Measurements from ENCODE around the gene ITPR2.

The ITPR2 gene

GRCh38 chr12:26512213-26512612 is 320.8 kb downstream of the ITPR2 start:
- Mint-ChIP-seq H3K27ac (no peak overlapping the region), H3K4me1 (ENCODE audit: low read depth) (peaks cover 2% of the 10 kb centered on the region), H3K27me3 (no peaks in the 10 kb centered on the region), H3K4me3 (no peak overlapping the region), H3K36me3 (ENCODE audit: low read depth) (peaks cover 16% of the 10 kb centered on the region), H3K9me3 (no peaks in the 10 kb centered on the region)
- DNase-seq = no peak

GRCh38 chr12:26510354-26510674 is 322.7 kb downstream of the ITPR2 start:
- Mint-ChIP-seq H3K4me1 (ENCODE audit: low read depth) (no peaks in the 10 kb centered on the region), H3K27ac (no peak overlapping the region), H3K27me3 (no peaks in the 10 kb centered on the region), H3K4me3 (no peak overlapping the region), H3K36me3 (ENCODE audit: low read depth) (peaks cover 19% of the 10 kb centered on the region), H3K9me3 (no peaks in the 10 kb centered on the region)
- no peak for DNase-seq

DNA sequence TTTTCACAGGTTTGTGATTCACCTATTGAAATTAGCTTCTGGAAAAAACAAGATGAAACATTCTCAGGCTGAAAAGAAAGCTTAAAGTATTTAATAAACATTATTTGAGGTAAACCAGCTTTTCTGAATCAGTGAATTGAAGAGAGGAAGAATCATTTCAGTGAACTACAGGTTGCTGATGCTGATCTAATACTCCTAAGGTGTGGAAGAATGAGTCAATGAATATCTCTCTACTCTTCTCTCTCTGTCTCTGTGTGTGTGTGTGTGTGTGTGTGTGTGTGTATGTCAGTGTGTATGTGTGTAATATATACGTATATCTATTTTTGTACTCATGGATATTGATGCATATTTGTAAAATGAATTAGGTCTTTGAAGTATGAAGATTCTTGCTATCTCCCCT is 325.4 kb downstream of the ITPR2 start:
- DNase-seq = no peak
- H3K27me3 Mint-ChIP-seq = no peaks in the 10 kb centered on the region
- H3K4me3 Mint-ChIP-seq = no peak overlapping the region
- no peaks in the 10 kb centered on the region for H3K4me1 Mint-ChIP-seq (ENCODE audit: low read depth)
- H3K36me3 Mint-ChIP-seq (ENCODE audit: low read depth) = peaks cover 27% of the 10 kb centered on the region
- no peaks in the 10 kb centered on the region for H3K9me3 Mint-ChIP-seq
- no peak overlapping the region for H3K27ac Mint-ChIP-seq

DNA sequence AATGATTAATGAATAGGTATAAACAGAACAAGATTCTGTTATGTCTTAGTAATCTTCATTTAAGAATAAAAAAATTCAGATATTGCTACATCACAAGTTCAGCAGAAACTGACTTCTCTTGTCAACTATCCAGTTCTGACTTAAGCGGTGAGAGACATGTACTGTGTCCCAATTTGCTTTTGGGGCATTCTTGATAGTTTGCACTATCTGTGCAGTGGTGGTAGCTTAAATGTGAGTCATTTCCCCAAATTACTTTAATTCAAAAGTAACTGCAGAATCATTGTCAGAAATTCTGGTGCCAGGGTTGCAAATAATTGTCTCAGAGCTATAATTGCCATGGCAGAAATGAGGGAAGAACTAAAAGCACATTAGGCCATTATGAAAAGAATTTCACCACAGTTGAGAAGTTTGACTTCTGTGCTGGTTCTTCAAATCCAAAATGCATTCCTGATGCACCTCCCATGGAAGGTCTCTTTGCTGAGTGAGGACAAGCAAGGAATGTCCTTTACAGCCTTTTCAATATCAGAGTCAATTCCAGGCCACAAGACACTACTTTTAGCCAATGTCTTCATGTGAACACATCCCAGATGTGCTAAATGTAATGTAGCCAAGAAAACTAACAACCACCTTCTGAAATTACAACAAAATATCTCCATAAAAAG is 332.9 kb downstream of the ITPR2 start:
- H3K9me3 Mint-ChIP-seq = no peaks in the 10 kb centered on the region
- DNase-seq = no peak
- no peak overlapping the region for H3K4me3 Mint-ChIP-seq
- no peaks in the 10 kb centered on the region for H3K4me1 Mint-ChIP-seq (ENCODE audit: low read depth)
- H3K36me3 Mint-ChIP-seq (ENCODE audit: low read depth) = peaks cover 12% of the 10 kb centered on the region
- H3K27ac Mint-ChIP-seq = no peak overlapping the region
- H3K27me3 Mint-ChIP-seq = no peaks in the 10 kb centered on the region

GRCh38 chr12:26496170-26496569 is 336.8 kb downstream of the ITPR2 start:
- H3K4me3 Mint-ChIP-seq = no peak overlapping the region
- no peaks in the 10 kb centered on the region for H3K9me3 Mint-ChIP-seq
- no peak for DNase-seq
- H3K36me3 Mint-ChIP-seq (ENCODE audit: low read depth) = peaks cover 31% of the 10 kb centered on the region
- no peaks in the 10 kb centered on the region for H3K4me1 Mint-ChIP-seq (ENCODE audit: low read depth)
- no peak overlapping the region for H3K27ac Mint-ChIP-seq
- H3K27me3 Mint-ChIP-seq = no peaks in the 10 kb centered on the region

DNA sequence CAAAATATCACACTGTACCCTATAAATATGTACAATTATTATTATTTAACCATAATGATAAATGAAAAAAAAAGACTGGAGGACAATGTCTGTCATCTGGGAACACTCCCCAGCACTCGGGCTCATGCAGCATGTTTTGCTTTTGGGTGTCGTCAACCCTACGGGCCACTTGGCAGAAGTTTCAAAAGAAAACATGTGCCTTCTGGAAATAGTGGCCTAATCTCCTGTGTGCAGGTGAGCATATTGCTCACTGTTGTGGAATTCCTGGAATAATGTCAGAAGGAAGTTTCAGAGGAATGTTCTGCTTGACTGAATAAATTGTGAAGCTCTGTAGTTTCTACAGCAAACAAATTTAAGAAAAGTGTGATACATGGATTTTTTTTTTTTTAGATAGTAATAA is 339.3 kb downstream of the ITPR2 start:
- H3K9me3 Mint-ChIP-seq = no peaks in the 10 kb centered on the region
- no peak for DNase-seq
- peaks cover 48% of the 10 kb centered on the region for H3K36me3 Mint-ChIP-seq (ENCODE audit: low read depth)
- no peaks in the 10 kb centered on the region for H3K4me1 Mint-ChIP-seq (ENCODE audit: low read depth)
- no peak overlapping the region for H3K4me3 Mint-ChIP-seq
- no peak overlapping the region for H3K27ac Mint-ChIP-seq
- H3K27me3 Mint-ChIP-seq = no peaks in the 10 kb centered on the region

DNA sequence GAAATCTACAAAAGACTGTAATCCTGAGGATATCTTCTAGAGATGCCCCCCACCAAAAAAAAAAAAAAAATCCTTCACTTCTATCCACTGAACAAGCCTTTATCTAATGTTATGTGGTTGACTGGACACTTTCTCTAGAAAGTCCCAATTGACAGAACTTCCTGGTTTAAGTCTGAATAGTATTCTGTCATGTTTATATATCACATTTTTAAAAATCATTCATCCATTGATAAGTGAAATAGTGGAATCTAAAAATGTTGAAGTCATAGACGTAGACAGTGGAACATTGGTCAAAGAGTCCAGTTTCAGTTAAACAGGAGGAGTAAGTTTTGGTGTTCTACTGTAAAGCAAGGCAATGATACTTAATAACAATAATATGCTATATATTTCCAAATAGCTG is 340.6 kb downstream of the ITPR2 start:
- H3K9me3 Mint-ChIP-seq = no peaks in the 10 kb centered on the region
- H3K27me3 Mint-ChIP-seq = no peaks in the 10 kb centered on the region
- H3K27ac Mint-ChIP-seq = no peak overlapping the region
- DNase-seq = no peak
- no peak overlapping the region for H3K4me3 Mint-ChIP-seq
- peaks cover 52% of the 10 kb centered on the region for H3K36me3 Mint-ChIP-seq (ENCODE audit: low read depth)
- H3K4me1 Mint-ChIP-seq (ENCODE audit: low read depth) = no peaks in the 10 kb centered on the region

DNA sequence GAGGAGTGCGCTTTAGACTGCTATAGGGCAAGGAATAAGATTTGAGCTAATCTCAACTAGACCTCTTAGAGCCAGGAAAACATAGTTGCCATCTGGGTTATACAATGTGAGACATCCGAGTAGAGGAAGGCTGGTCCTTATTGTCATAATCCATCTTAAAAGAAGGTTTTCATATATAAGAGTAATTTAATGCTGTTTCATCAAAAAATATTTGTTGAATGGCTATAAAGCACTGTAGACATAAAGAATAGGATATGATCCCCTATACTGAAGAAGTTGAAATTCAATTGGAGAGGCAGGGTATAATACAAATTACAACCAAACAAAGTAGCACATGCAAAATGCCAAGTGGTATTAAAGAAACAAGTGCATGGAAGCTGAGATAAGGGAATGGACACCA is 343.1 kb downstream of the ITPR2 start:
- H3K9me3 Mint-ChIP-seq = no peaks in the 10 kb centered on the region
- no peak overlapping the region for H3K27ac Mint-ChIP-seq
- no peaks in the 10 kb centered on the region for H3K4me1 Mint-ChIP-seq (ENCODE audit: low read depth)
- no peaks in the 10 kb centered on the region for H3K27me3 Mint-ChIP-seq
- H3K4me3 Mint-ChIP-seq = no peak overlapping the region
- no peak for DNase-seq
- peaks cover 68% of the 10 kb centered on the region for H3K36me3 Mint-ChIP-seq (ENCODE audit: low read depth)

DNA sequence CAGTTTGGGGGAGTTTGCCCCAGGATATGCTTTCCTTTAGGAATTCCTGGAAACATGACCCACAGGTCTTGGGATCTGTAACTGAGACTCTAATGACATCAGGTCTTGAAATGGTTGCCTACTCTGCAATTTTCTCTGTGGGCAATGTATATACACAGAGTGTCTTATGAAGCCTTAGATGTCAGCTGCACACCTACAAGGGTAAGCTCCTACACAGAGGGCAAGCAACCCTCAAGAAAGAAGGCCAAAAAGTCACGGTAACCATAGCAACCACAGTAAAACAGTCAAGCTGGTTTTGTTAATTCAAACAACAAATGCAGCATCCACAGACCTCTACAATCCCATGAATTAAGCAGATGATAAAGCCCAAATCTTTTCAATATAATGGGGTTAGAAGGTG is 344.6 kb downstream of the ITPR2 start:
- H3K36me3 Mint-ChIP-seq (ENCODE audit: low read depth) = peaks cover 69% of the 10 kb centered on the region
- H3K27me3 Mint-ChIP-seq = no peaks in the 10 kb centered on the region
- no peak overlapping the region for H3K27ac Mint-ChIP-seq
- DNase-seq = no peak
- no peak overlapping the region for H3K4me3 Mint-ChIP-seq
- no peaks in the 10 kb centered on the region for H3K4me1 Mint-ChIP-seq (ENCODE audit: low read depth)
- no peaks in the 10 kb centered on the region for H3K9me3 Mint-ChIP-seq

DNA sequence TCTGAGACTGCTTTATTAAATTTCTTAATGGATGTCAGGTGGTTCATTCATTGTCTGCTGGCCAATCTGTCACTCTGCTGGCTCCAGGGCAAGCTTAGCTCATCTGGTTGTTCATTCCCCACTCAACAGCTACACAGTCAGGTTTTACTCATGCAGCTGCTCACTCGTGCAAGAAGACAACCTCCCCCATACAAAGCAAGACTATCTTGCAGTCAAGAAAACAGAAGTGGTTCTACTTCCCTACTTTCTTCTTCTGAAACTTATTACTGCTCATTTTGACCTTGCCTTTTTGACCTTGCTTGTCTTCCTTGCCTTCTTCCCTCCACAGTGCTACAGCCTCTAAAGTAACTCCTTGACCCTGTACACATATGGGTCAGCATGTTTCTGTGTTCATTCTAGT is 359.7 kb downstream of the ITPR2 start:
- H3K9me3 Mint-ChIP-seq = no peaks in the 10 kb centered on the region
- H3K4me1 Mint-ChIP-seq (ENCODE audit: low read depth) = peaks cover 7% of the 10 kb centered on the region
- H3K36me3 Mint-ChIP-seq (ENCODE audit: low read depth) = peaks cover 72% of the 10 kb centered on the region
- H3K27ac Mint-ChIP-seq = no peak overlapping the region
- DNase-seq = no peak
- H3K27me3 Mint-ChIP-seq = no peaks in the 10 kb centered on the region
- no peak overlapping the region for H3K4me3 Mint-ChIP-seq

DNA sequence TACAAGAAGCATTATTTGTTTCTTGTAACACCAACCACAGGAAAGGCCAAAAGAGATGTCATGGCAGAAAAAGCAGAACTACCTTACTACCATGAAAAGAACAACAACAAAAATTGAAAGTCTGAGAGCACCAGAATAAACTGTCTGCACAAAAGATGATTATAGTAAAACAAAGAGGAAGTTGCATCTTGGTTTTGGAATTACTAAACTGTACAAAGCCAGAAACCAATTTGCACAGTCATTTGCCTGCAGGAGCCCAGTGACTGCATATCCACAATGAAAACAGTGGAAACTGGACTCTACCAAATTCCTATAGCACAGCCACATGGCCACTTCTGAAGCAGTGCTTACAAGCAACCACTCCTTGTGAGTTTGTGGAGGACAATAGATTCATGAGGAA is 361.4 kb downstream of the ITPR2 start:
- H3K9me3 Mint-ChIP-seq = no peaks in the 10 kb centered on the region

GRCh38 chr12:26469421-26470180 is 363.4 kb downstream of the ITPR2 start:
- no peaks in the 10 kb centered on the region for H3K9me3 Mint-ChIP-seq
- no peak overlapping the region for H3K27ac Mint-ChIP-seq
- peaks cover 42% of the 10 kb centered on the region for H3K36me3 Mint-ChIP-seq (ENCODE audit: low read depth)
- H3K4me3 Mint-ChIP-seq = no peak overlapping the region
- DNase-seq = no peak
- no peaks in the 10 kb centered on the region for H3K27me3 Mint-ChIP-seq
- H3K4me1 Mint-ChIP-seq (ENCODE audit: low read depth) = peaks cover 7% of the 10 kb centered on the region

More for the DNA sequence above, 361.4 kb downstream of the ITPR2 start:
- Mint-ChIP-seq H3K36me3 (ENCODE audit: low read depth) (peaks cover 56% of the 10 kb centered on the region), H3K27me3 (no peaks in the 10 kb centered on the region), H3K27ac (no peak overlapping the region), H3K4me1 (ENCODE audit: low read depth) (peaks cover 7% of the 10 kb centered on the region), H3K4me3 (no peak overlapping the region)
- no peak for DNase-seq

DNA sequence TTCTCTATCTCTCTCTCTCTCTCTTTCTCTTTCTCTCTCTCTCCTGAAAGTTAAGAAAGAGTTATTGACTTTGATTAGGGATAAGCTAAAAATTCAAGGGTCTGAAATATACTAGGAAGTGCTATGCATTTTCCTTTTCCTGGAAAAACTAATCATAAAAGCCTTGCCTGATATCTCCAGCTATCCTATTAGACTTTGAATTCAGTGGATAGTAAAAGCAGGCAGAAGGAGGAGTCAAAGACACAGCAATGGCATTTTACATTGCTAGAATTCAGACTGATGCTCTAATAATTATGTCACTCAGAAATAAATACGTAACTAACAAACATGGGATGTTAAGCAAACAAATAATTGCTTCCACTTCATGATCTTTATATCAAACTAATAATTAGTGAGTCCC is 365.6 kb downstream of the ITPR2 start:
- no peak overlapping the region for H3K27ac Mint-ChIP-seq
- H3K4me3 Mint-ChIP-seq = no peak overlapping the region
- H3K4me1 Mint-ChIP-seq (ENCODE audit: low read depth) = peaks cover 7% of the 10 kb centered on the region
- no peak for DNase-seq
- H3K27me3 Mint-ChIP-seq = no peaks in the 10 kb centered on the region
- H3K9me3 Mint-ChIP-seq = no peaks in the 10 kb centered on the region
- peaks cover 29% of the 10 kb centered on the region for H3K36me3 Mint-ChIP-seq (ENCODE audit: low read depth)

- no peak for DNase-seq
Observed at GRCh38 chr12:26466726-26467125, 366.3 kb downstream of the ITPR2 start.

GRCh38 chr12:26465419-26466097 is 367.4 kb downstream of the ITPR2 start:
- Mint-ChIP-seq H3K4me1 (ENCODE audit: low read depth) (no peaks in the 10 kb centered on the region), H3K4me3 (no peak overlapping the region), H3K36me3 (ENCODE audit: low read depth) (peaks cover 21% of the 10 kb centered on the region)

More at GRCh38 chr12:26466726-26467125, 366.3 kb downstream of the ITPR2 start:
- H3K27ac Mint-ChIP-seq = no peak overlapping the region
- no peak overlapping the region for H3K4me3 Mint-ChIP-seq
- H3K4me1 Mint-ChIP-seq (ENCODE audit: low read depth) = peaks cover 5% of the 10 kb centered on the region
- peaks cover 27% of the 10 kb centered on the region for H3K36me3 Mint-ChIP-seq (ENCODE audit: low read depth)
- H3K9me3 Mint-ChIP-seq = no peaks in the 10 kb centered on the region
- H3K27me3 Mint-ChIP-seq = no peaks in the 10 kb centered on the region

More at GRCh38 chr12:26465419-26466097, 367.4 kb downstream of the ITPR2 start:
- Mint-ChIP-seq H3K9me3 (no peaks in the 10 kb centered on the region), H3K27me3 (no peaks in the 10 kb centered on the region), H3K27ac (no peak overlapping the region)
- DNase-seq = no peak
